Fibroblast of lung (primary cell): Measurements from ENCODE around the gene GHDC. TPM values are rescaled to one million over a fixed set of nuclear protein-coding genes. Genes with fewer than 3 reads are reported as not detected.

ENCODE experiments used
- DNase-seq, 2 donors: peaks; one replicate each; pipeline versions ENCODE4 v3.0.0 to v3.0.0-alpha.2; 2010; ENCODE audit warnings: low read depth in 2 of 2
- H2AFZ ChIP-seq: 2 replicates; pipeline ENCODE4 v1.5.1; 2012; ENCODE audit warnings: low read length, control low read depth, inconsistent platforms
- H3K27ac ChIP-seq: 2 replicates; pipeline ENCODE4 v1.5.1; 2011; ENCODE audit warnings: low read length, control low read depth; ENCODE audit not compliant: insufficient read depth
- H3K27me3 ChIP-seq: 2 replicates; pipeline ENCODE4 v1.5.1; 2011; ENCODE audit warnings: mild to moderate bottlenecking, low read length; ENCODE audit not compliant: control insufficient read depth, insufficient read depth
- H3K36me3 ChIP-seq: 2 replicates; pipeline ENCODE4 v1.5.1; 2011; ENCODE audit warnings: low read length; ENCODE audit not compliant: control insufficient read depth, insufficient read depth
- H3K4me1 ChIP-seq: 2 replicates; pipeline ENCODE4 v1.5.1; 2011; ENCODE audit warnings: low read length; ENCODE audit not compliant: control insufficient read depth, insufficient read depth; ENCODE audit errors: extremely low read depth
- H3K4me2 ChIP-seq: 2 replicates; pipeline ENCODE4 v1.5.1; 2011; ENCODE audit warnings: low read length, control low read depth; ENCODE audit not compliant: insufficient read depth; ENCODE audit errors: extremely low read depth
- H3K4me3 ChIP-seq, 4 experiments: fragments of 200-600 bp in 1 of 4; sonication (generic) in 1 of 4; replicated peaks in 1 of 4; 2 replicates each; pipeline ENCODE4 v1.5.1; 2011 to 2016; ENCODE audit warnings: low read length in 4 of 4, low read depth in 3 of 4, mild to moderate bottlenecking in 3 of 4, control low read depth in 2 of 4, inconsistent platforms in 1 of 4, mixed read lengths in 1 of 4; ENCODE audit not compliant: insufficient read depth in 1 of 4; ENCODE audit errors: control extremely low read depth in 1 of 4
- H3K79me2 ChIP-seq: 2 replicates; pipeline ENCODE4 v1.5.1; 2012; ENCODE audit warnings: mild to moderate bottlenecking, low read length, inconsistent platforms; ENCODE audit not compliant: control insufficient read depth, insufficient read depth
- H3K9ac ChIP-seq: 2 replicates; pipeline ENCODE4 v1.5.1; 2011; ENCODE audit warnings: mild to moderate bottlenecking, low read length, control low read depth; ENCODE audit not compliant: insufficient read depth
- H3K9me3 ChIP-seq: 2 replicates; pipeline ENCODE4 v1.5.1; 2012; ENCODE audit warnings: low read depth, low read length; ENCODE audit not compliant: control insufficient read depth, insufficient read depth
- H4K20me1 ChIP-seq: 2 replicates; pipeline ENCODE4 v1.5.1; 2011; ENCODE audit warnings: low read length; ENCODE audit not compliant: control insufficient read depth, insufficient read depth; ENCODE audit errors: extremely low read depth
- CTCF ChIP-seq, 2 donors: IDR thresholded peaks in 1 of 2; conservative IDR thresholded peaks in 1 of 2; 1 replicate in 1 of 2; 2 replicates in 1 of 2; pipeline ENCODE4 v1.5.1; 2011 to 2012; ENCODE audit warnings: low read length in 2 of 2, control low read depth in 1 of 2, inconsistent platforms in 1 of 2, low read depth in 1 of 2, mild to moderate bottlenecking in 1 of 2
- EZH2 ChIP-seq: IDR thresholded peaks from 2 replicates; pipeline ENCODE4 v1.5.1; 2012; ENCODE audit warnings: low read length, control low read depth, mild to moderate bottlenecking; ENCODE audit errors: missing control alignments
- polyA plus RNA-seq, 2 donors: library from polyadenylated mRNA; depleted of rRNA in 1 of 2; stranded (reverse) in 1 of 2; unstranded in 1 of 2; fragments of >200 nt; gene quantifications; 2 replicates each; pipeline ENCODE4 v1.2.1, GENCODE V29; 2011 to 2012; ENCODE audit warnings: missing spikeins in 1 of 2
- total RNA-seq: library from RNA; depleted of rRNA; stranded (reverse); fragments of >200 nt; gene quantifications from 2 replicates; pipeline ENCODE4 v1.2.1, GENCODE V29; 2014

The GHDC gene
- total and polyA plus RNA-seq, 2 donors (not counting 1 experiment from before 2014, with no cell fraction given) = 6.7 to 26.6 TPM

GRCh38 chr17:42180411-42180921 lies 13.8 kb downstream of the GHDC start:
- H3K27ac ChIP-seq = no peak overlapping the region
- H3K4me1 ChIP-seq = peaks cover 7% of the 10 kb centered on the region
- H3K27me3 ChIP-seq = peaks cover 25% of the 10 kb centered on the region
- no peaks in the 10 kb centered on the region for H3K9me3 ChIP-seq
- H3K36me3 ChIP-seq = no peaks in the 10 kb centered on the region
- H3K79me2 ChIP-seq = no peaks in the 10 kb centered on the region
- TF ChIP-seq EZH2 (peak; percentile 81), CTCF (conservative IDR thresholded peaks at IDR 0.05 in 1 of 2, IDR thresholded peaks at IDR 0.05 in 1 of 2; ENCODE audit: low read depth in 1 of 2, low read length in 2 of 2) (no peak)
- no peaks in the 10 kb centered on the region for H4K20me1 ChIP-seq
- DNase-seq = no peak
- no peak overlapping the region for H3K4me2 ChIP-seq
- no peak overlapping the region for H2AFZ ChIP-seq
- H3K4me3 ChIP-seq = peak overlapping the region in 1 of 4 experiments; percentile 37
- no peak overlapping the region for H3K9ac ChIP-seq

- Histone ChIP-seq H2AFZ (no peak overlapping the region), H3K79me2 (no peaks in the 10 kb centered on the region), H3K27ac (no peak overlapping the region), H3K9ac (no peak overlapping the region), H3K4me2 (no peak overlapping the region), H3K27me3 (peaks cover 25% of the 10 kb centered on the region), H3K36me3 (no peaks in the 10 kb centered on the region), H3K9me3 (no peaks in the 10 kb centered on the region), H4K20me1 (no peaks in the 10 kb centered on the region), H3K4me3 (no peak overlapping the region), H3K4me1 (peaks cover 7% of the 10 kb centered on the region)
- TF ChIP-seq CTCF (conservative IDR thresholded peaks at IDR 0.05 in 1 of 2, IDR thresholded peaks at IDR 0.05 in 1 of 2; ENCODE audit: low read depth in 1 of 2, low read length in 2 of 2) = no peak
- peak; percentile 88 for TF ChIP-seq EZH2
- DNase-seq = peak; percentile 24 to 28
Measured at GRCh38 chr17:42179911-42180410, 14.3 kb downstream of the GHDC start.

- no peak overlapping the region for H2AFZ ChIP-seq
- H3K79me2 ChIP-seq = no peaks in the 10 kb centered on the region
- H3K36me3 ChIP-seq = no peaks in the 10 kb centered on the region
- peaks cover 7% of the 10 kb centered on the region for H3K4me1 ChIP-seq
- no peak overlapping the region for H3K4me2 ChIP-seq
- H3K4me3 ChIP-seq = no peak overlapping the region
- no peaks in the 10 kb centered on the region for H3K9me3 ChIP-seq
- H4K20me1 ChIP-seq = no peaks in the 10 kb centered on the region
- H3K9ac ChIP-seq = no peak overlapping the region
- peaks cover 25% of the 10 kb centered on the region for H3K27me3 ChIP-seq
- DNase-seq = no peak
- H3K27ac ChIP-seq = no peak overlapping the region
- TF ChIP-seq EZH2 = no peak
- no peak for TF ChIP-seq CTCF (conservative IDR thresholded peaks at IDR 0.05 in 1 of 2, IDR thresholded peaks at IDR 0.05 in 1 of 2; ENCODE audit: low read depth in 1 of 2, low read length in 2 of 2)
Measured at GRCh38 chr17:42179335-42179734, 15.0 kb downstream of the GHDC start.
